GM10266 (cell line): Measurements from ENCODE around the gene ACTR3.
"Not testable (repeated sequence)": the region's sequence is repeated elsewhere in the genome, so short reads cannot be mapped to it uniquely, and the experiment has no call there.

Source experiments
- DNase-seq: peaks from one replicate; pipeline ENCODE4 v3.0.0; 2012; ENCODE audit errors: extremely low spot score
- CTCF ChIP-seq: IDR thresholded peaks from 2 replicates; pipeline ENCODE4 v1.5.1; 2012; ENCODE audit warnings: mild to moderate bottlenecking, low read depth; ENCODE audit not compliant: control insufficient read depth, insufficient read depth; ENCODE audit errors: missing control alignments

The ACTR3 gene

GRCh38 chr2:113922784-113923183 lies 32.9 kb downstream of the ACTR3 start:
- DNase-seq, result peak; percentile 14
- TF ChIP-seq CTCF, result no peak

GRCh38 chr2:113925884-113926283 lies 36.0 kb downstream of the ACTR3 start:
- TF ChIP-seq CTCF, result no peak
- DNase-seq, result no peak

- no peak for DNase-seq
- no peak for TF ChIP-seq CTCF
These were observed 36.4 kb downstream of the ACTR3 start for GRCh38 chr2:113926314-113926713.

- no peak for DNase-seq
- no peak for TF ChIP-seq CTCF
These were observed 40.6 kb downstream of the ACTR3 start for GRCh38 chr2:113930448-113930847.

GRCh38 chr2:113937501-113937900 lies 47.6 kb downstream of the ACTR3 start:
- no peak for DNase-seq
- no peak for TF ChIP-seq CTCF

GRCh38 chr2:113940891-113941290 lies 51.0 kb downstream of the ACTR3 start:
- TF ChIP-seq CTCF, result no peak

GRCh38 chr2:113945784-113946183 lies 55.9 kb downstream of the ACTR3 start:
- DNase-seq, result not testable (repeated sequence)

More at GRCh38 chr2:113940891-113941290, 51.0 kb downstream of the ACTR3 start:
- DNase-seq, result no peak

- not testable (repeated sequence) for DNase-seq
These were observed 61.0 kb downstream of the ACTR3 start for GRCh38 chr2:113950906-113951305.
